ENCODE data around the gene ISM1.

The ISM1 gene

DNA sequence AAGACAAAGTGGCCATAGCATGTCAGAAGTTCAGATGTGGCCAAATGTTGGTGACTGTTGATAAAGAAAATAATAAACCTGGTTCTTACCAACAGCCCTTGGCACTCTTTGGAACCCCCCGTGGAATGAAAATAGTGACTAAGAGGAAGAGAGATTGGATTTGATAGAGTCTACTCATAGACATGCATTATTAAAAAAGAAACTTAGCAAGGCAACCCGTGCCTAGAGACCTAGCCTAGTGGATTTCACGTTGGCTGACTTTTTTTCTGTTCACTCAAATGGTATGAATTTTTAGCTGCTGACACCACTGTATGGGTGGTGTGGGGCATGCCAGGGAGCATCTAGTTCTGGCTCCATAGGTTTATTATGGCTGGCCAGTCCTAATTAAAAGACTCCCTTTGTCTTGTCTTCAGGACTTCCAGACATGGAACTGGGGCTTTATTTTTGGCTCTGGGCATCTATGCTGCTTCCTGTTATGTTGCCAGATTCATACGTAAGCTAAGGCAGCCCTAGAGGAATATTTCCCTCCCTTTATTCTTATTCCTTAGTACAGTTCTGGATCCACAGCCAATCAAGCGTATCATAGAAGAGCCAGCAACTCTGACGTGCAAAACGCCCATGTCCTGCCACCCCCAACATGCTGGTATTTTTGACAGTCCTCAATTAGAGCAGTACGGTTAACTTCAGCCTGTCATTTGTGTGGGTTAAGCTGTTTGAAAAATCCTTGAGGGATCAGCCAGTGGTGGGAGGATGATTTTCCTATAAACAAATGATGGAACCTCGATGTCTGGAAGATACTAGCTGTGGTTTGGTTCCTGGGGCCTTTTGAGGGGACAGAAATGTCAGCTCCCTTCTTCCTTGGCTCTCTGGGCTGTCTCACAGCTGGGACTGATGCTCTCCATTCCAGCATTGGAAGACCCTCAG is 127.5 kb downstream of the ISM1 start:
- no peak for DNase-seq (ENCODE audit: low read depth)

DNA sequence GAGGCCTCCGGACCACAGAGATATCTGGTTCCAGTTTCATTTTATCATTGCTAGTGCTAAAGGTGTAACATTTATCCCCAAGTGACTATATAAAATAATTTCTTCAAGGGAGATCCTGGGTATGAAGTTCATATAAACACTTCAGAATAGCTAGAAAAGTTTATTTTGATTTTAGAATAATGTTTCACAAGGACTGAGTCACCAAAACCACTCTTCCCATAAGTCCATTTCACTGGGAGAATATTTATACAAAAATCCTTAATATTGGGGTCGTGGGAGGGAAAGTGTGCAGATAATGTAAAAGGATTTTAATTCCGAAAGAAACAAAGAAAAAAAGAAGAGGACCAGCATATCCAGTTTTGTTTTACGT is 128.1 kb downstream of the ISM1 start:
- no peak for DNase-seq (ENCODE audit: low read depth)

Measured in activated T-cell treated with anti-CD3 and anti-CD28 coated beads for 1 hour (primary cell).